Activated CD8-positive, alpha-beta memory T cell treated with anti-CD3 and anti-CD28 coated beads for 36 hours (primary cell): ENCODE results near the gene RABGGTA. TPM values are rescaled to one million over a fixed set of nuclear protein-coding genes. Genes with fewer than 3 reads are reported as not detected.

Experiments used
- CTCF ChIA-PET: fragments of 350-600 bp; sonication (Branson Sonifier 250); formaldehyde crosslinking; loops from one replicate; lab custom pipeline; 2021; ENCODE audit warnings: antibody characterized with exemption; lab: Charles Lee
- POLR2A ChIA-PET: fragments of 350-600 bp; sonication (Branson Sonifier 250); formaldehyde crosslinking; loops from one replicate; lab custom pipeline; 2021; ENCODE audit warnings: antibody characterized with exemption; lab: Charles Lee
- total RNA-seq, 2 experiments: library from RNA; stranded (reverse); gene quantifications; one replicate each; pipeline ENCODE4 v1.2.3, GENCODE V29; 2021

Gene RABGGTA
- 10 to 100 TPM; 33.0 to 37.9 TPM for total RNA-seq

GRCh38 chr14:24271134-24271833 lies at the start of gene RABGGTA:
TSS of gene RABGGTA (minus strand) at chr14:24271597. CDS start at chr14:24271115, 482 bp downstream.
- POLR2A ChIA-PET, result interaction anchor here (0.6 to 2.8 kb wide), 6 partner anchors 8 to 43 kb away, joined by 3 to 24 read pairs (median 4); partner anchors contain the start of genes DHRS1, NOP9 and TINF2
- CTCF ChIA-PET, result interaction anchor here (0.7 to 3.8 kb wide), 12 partner anchors 8 to 77 kb away, joined by 3 to 17 read pairs (median 3); partner anchors contain the start of genes CIDEB, LTB4R, TINF2 and TM9SF1

GRCh38 chr14:24317141-24317928 lies 45.9 kb upstream of the RABGGTA start:
- ChIA-PET POLR2A (no interaction called here), CTCF (interaction anchor here (1.7 kb wide), 1 partner anchor 8 kb away, joined by 4 read pairs; no protein-coding TSS in a partner anchor)

GRCh38 chr14:24316597-24316950 lies 45.2 kb upstream of the RABGGTA start:
- ChIA-PET POLR2A (no interaction called here), CTCF (interaction anchor here (1.7 kb wide), 1 partner anchor 9 kb away, joined by 4 read pairs; no protein-coding TSS in a partner anchor)

- ChIA-PET POLR2A (no interaction called here), CTCF (interaction anchor here (0.8 to 1.7 kb wide), 2 partner anchors 9 to 18 kb away, joined by 3 to 4 read pairs; no protein-coding TSS in a partner anchor)
Observed at GRCh38 chr14:24315807-24316596, 44.6 kb upstream of the RABGGTA start.

GRCh38 chr14:24315243-24315806 lies 43.9 kb upstream of the RABGGTA start:
- ChIA-PET CTCF (interaction anchor here (0.8 to 1.7 kb wide), 2 partner anchors 10 to 18 kb away, joined by 3 to 4 read pairs; no protein-coding TSS in a partner anchor), POLR2A (no interaction called here)

GRCh38 chr14:24314377-24315193 lies 43.2 kb upstream of the RABGGTA start:
- POLR2A ChIA-PET, result no interaction called here
- CTCF ChIA-PET, result interaction anchor here (1.3 to 8.6 kb wide), 4 partner anchors 11 to 33 kb away, joined by 3 to 57 read pairs (median 4); partner anchors contain the start of gene ADCY4

GRCh38 chr14:24313913-24314312 lies 42.5 kb upstream of the RABGGTA start:
- ChIA-PET CTCF (interaction anchor here (1.3 to 8.6 kb wide), 4 partner anchors 10 to 32 kb away, joined by 3 to 57 read pairs (median 4); partner anchors contain the start of gene ADCY4), POLR2A (interaction anchor here (0.7 kb wide), 2 partner anchors 99 to 309 kb away, joined by 3 read pairs; no protein-coding TSS in a partner anchor)

GRCh38 chr14:24312736-24313507 lies 41.5 kb upstream of the RABGGTA start:
- CTCF ChIA-PET, result interaction anchor here (1.1 to 8.6 kb wide), 5 partner anchors 10 to 118 kb away, joined by 3 to 57 read pairs (median 7); partner anchors contain the start of genes ADCY4, CBLN3, CHMP4A and KHNYN

GRCh38 chr14:24311837-24312615 lies 40.6 kb upstream of the RABGGTA start:
- CTCF ChIA-PET, result interaction anchor here (1.0 to 8.6 kb wide), 8 partner anchors 9 to 124 kb away, joined by 3 to 57 read pairs (median 25); partner anchors contain the start of genes ADCY4, CBLN3, DHRS1 and KHNYN

More at GRCh38 chr14:24312736-24313507, 41.5 kb upstream of the RABGGTA start:
- POLR2A ChIA-PET, result interaction anchor here (0.7 kb wide), 1 partner anchor 310 kb away, joined by 3 read pairs; no protein-coding TSS in a partner anchor

GRCh38 chr14:24310646-24311604 lies 39.5 kb upstream of the RABGGTA start, which contains the start of gene LTB4R:
TSS of gene LTB4R (plus strand) at chr14:24311502. CDS start at chr14:24315652, 4,150 bp downstream.
- ChIA-PET CTCF (interaction anchor here (1.0 to 8.6 kb wide), 10 partner anchors 11 to 125 kb away, joined by 3 to 57 read pairs (median 13); partner anchors contain the start of genes ADCY4, CBLN3, DHRS1 and KHNYN), POLR2A (interaction anchor here (0.9 to 2.6 kb wide), 5 partner anchors 11 to 120 kb away, joined by 3 to 21 read pairs (median 4); partner anchors contain the start of genes DHRS1, NOP9, TINF2 and TM9SF1)

More at GRCh38 chr14:24311837-24312615, 40.6 kb upstream of the RABGGTA start:
- POLR2A ChIA-PET, result interaction anchor here (1.2 to 2.6 kb wide), 3 partner anchors 12 to 117 kb away, joined by 3 to 21 read pairs (median 9); partner anchors contain the start of genes DHRS1, NOP9, TINF2 and TM9SF1

GRCh38 chr14:24310265-24310645 lies 38.9 kb upstream of the RABGGTA start:
- ChIA-PET CTCF (interaction anchor here (1.2 to 8.6 kb wide), 8 partner anchors 12 to 126 kb away, joined by 3 to 57 read pairs (median 25); partner anchors contain the start of genes ADCY4, CBLN3, DHRS1 and KHNYN), POLR2A (interaction anchor here (0.9 to 2.6 kb wide), 4 partner anchors 10 to 121 kb away, joined by 3 to 21 read pairs (median 6); partner anchors contain the start of genes DHRS1, NOP9 and TINF2)

- POLR2A ChIA-PET, result interaction anchor here (0.9 to 2.6 kb wide), 4 partner anchors 9 to 121 kb away, joined by 3 to 21 read pairs (median 6); partner anchors contain the start of genes DHRS1, NOP9 and TINF2
- CTCF ChIA-PET, result interaction anchor here (0.8 to 8.6 kb wide), 10 partner anchors 11 to 127 kb away, joined by 3 to 57 read pairs (median 15); partner anchors contain the start of genes ADCY4, CBLN3, DHRS1 and KHNYN
Observed at GRCh38 chr14:24309538-24310264, 38.3 kb upstream of the RABGGTA start, which contains the start of gene LTB4R2. TSS of gene LTB4R2 (plus strand) at chr14:24310140. CDS start at chr14:24310665, 525 bp downstream.
